IgD-negative memory B cell (primary cell): ENCODE data around the gene ILDR2. TPM values are rescaled to one million over a fixed set of nuclear protein-coding genes. Genes with fewer than 3 reads are reported as not detected.

Experiments used
- H3K27ac Mint-ChIP-seq, 3 donors: one replicate each; pipeline ENCODE4 v1.8.0; 2020 to 2022; ENCODE audit warnings: mild to moderate bottlenecking in 3 of 3, mixed read lengths in 3 of 3, moderate library complexity in 1 of 3
- H3K27me3 Mint-ChIP-seq: one replicate; pipeline ENCODE4 v1.8.0; 2021; ENCODE audit warnings: mixed read lengths
- H3K36me3 Mint-ChIP-seq: one replicate; pipeline ENCODE4 v1.8.0; 2020; ENCODE audit warnings: mild to moderate bottlenecking, mixed read lengths
- H3K4me1 Mint-ChIP-seq, 3 donors: one replicate each; pipeline ENCODE4 v1.8.0; 2020 to 2022; ENCODE audit warnings: mixed read lengths in 3 of 3, mild to moderate bottlenecking in 1 of 3
- H3K4me3 Mint-ChIP-seq, 4 donors: one replicate each; pipeline ENCODE4 v1.8.0; 2020 to 2022; ENCODE audit warnings: mild to moderate bottlenecking in 4 of 4, mixed read lengths in 4 of 4, moderate library complexity in 3 of 4
- H3K9me3 Mint-ChIP-seq, 3 donors: one replicate each; pipeline ENCODE4 v1.8.0; 2020 to 2021; ENCODE audit warnings: mixed read lengths in 3 of 3, mild to moderate bottlenecking in 1 of 3
- polyA plus RNA-seq: library from polyadenylated mRNA; unstranded; fragments of 300-500 nt; fragmentation: Illumina TruSeq; gene quantifications from one replicate; pipeline ENCODE4 v1.2.3, GENCODE V29; 2021

Gene ILDR2
- not detected for polyA plus RNA-seq

- peaks cover 38% of the 10 kb centered on the region for H3K27me3 Mint-ChIP-seq
- peak within 1 kb of the TSS; percentile 83 to 94 (median 88) for H3K4me3 Mint-ChIP-seq
- H3K4me1 Mint-ChIP-seq, result peaks cover 14 to 22% (median 20%) of the 10 kb centered on the region in 3 donors
- no peaks in the 10 kb centered on the region for H3K9me3 Mint-ChIP-seq
- H3K27ac Mint-ChIP-seq, result peak within 1 kb of the TSS in 1 of 3 donors; percentile 73
- H3K36me3 Mint-ChIP-seq, result peaks cover 2% of the 10 kb centered on the region
Measured at GRCh38 chr1:166975361-166976129, at the start of gene ILDR2. ILDR2 (minus strand) TSS chr1:166975540; CDS start chr1:166975268, 272 bp downstream.

GRCh38 chr1:167022384-167022783 is 47.0 kb upstream of the ILDR2 start:
- peaks cover 0 to 2% (median 0%) of the 10 kb centered on the region in 3 donors for H3K9me3 Mint-ChIP-seq

GRCh38 chr1:167016100-167016750 is 40.9 kb upstream of the ILDR2 start:
- no peak overlapping the region for H3K27ac Mint-ChIP-seq
- no peak overlapping the region for H3K4me3 Mint-ChIP-seq
- H3K4me1 Mint-ChIP-seq, result peaks cover 0 to 2% (median 0%) of the 10 kb centered on the region in 3 donors
- H3K9me3 Mint-ChIP-seq, result no peaks in the 10 kb centered on the region
- H3K36me3 Mint-ChIP-seq, result no peaks in the 10 kb centered on the region
- H3K27me3 Mint-ChIP-seq, result peaks cover 15% of the 10 kb centered on the region

More at GRCh38 chr1:167022384-167022783, 47.0 kb upstream of the ILDR2 start:
- H3K27ac Mint-ChIP-seq, result no peak overlapping the region
- H3K4me1 Mint-ChIP-seq, result no peaks in the 10 kb centered on the region
- H3K27me3 Mint-ChIP-seq, result peaks cover 12% of the 10 kb centered on the region
- no peak overlapping the region for H3K4me3 Mint-ChIP-seq
- H3K36me3 Mint-ChIP-seq, result peaks cover 3% of the 10 kb centered on the region

GRCh38 chr1:167013108-167013929 is 38.0 kb upstream of the ILDR2 start:
- Mint-ChIP-seq H3K27ac (no peak overlapping the region), H3K4me1 (peaks cover 0 to 2% (median 0%) of the 10 kb centered on the region in 3 donors), H3K9me3 (no peaks in the 10 kb centered on the region), H3K27me3 (peaks cover 20% of the 10 kb centered on the region), H3K36me3 (peaks cover 2% of the 10 kb centered on the region), H3K4me3 (no peak overlapping the region)

GRCh38 chr1:167012570-167012969 is 37.2 kb upstream of the ILDR2 start:
- Mint-ChIP-seq H3K4me1 (peaks cover 0 to 2% (median 0%) of the 10 kb centered on the region in 3 donors), H3K27ac (no peak overlapping the region), H3K36me3 (peaks cover 2% of the 10 kb centered on the region), H3K4me3 (no peak overlapping the region), H3K27me3 (peaks cover 20% of the 10 kb centered on the region), H3K9me3 (no peaks in the 10 kb centered on the region)

- Mint-ChIP-seq H3K4me3 (no peak overlapping the region), H3K9me3 (no peaks in the 10 kb centered on the region), H3K36me3 (peaks cover 2% of the 10 kb centered on the region), H3K27me3 (peaks cover 19% of the 10 kb centered on the region), H3K4me1 (peaks cover 0 to 2% (median 0%) of the 10 kb centered on the region in 3 donors), H3K27ac (no peak overlapping the region)
Measured at GRCh38 chr1:167011560-167012191, 36.3 kb upstream of the ILDR2 start.

- H3K9me3 Mint-ChIP-seq, result peaks cover 0 to 17% (median 3%) of the 10 kb centered on the region in 3 donors
- peaks cover 10% of the 10 kb centered on the region for H3K27me3 Mint-ChIP-seq
- H3K36me3 Mint-ChIP-seq, result peaks cover 4% of the 10 kb centered on the region
- no peak overlapping the region for H3K4me3 Mint-ChIP-seq
- no peak overlapping the region for H3K27ac Mint-ChIP-seq
- H3K4me1 Mint-ChIP-seq, result no peaks in the 10 kb centered on the region
Measured at GRCh38 chr1:167003711-167004110, 28.4 kb upstream of the ILDR2 start.

GRCh38 chr1:167002354-167002753 is 27.0 kb upstream of the ILDR2 start:
- Mint-ChIP-seq H3K27me3 (peaks cover 10% of the 10 kb centered on the region), H3K9me3 (peaks cover 0 to 17% (median 3%) of the 10 kb centered on the region in 3 donors), H3K27ac (no peak overlapping the region), H3K4me3 (no peak overlapping the region), H3K36me3 (peaks cover 4% of the 10 kb centered on the region), H3K4me1 (no peaks in the 10 kb centered on the region)

- no peak overlapping the region for H3K27ac Mint-ChIP-seq
- H3K9me3 Mint-ChIP-seq, result peaks cover 0 to 17% (median 3%) of the 10 kb centered on the region in 3 donors
- H3K4me3 Mint-ChIP-seq, result no peak overlapping the region
- no peaks in the 10 kb centered on the region for H3K4me1 Mint-ChIP-seq
- peaks cover 10% of the 10 kb centered on the region for H3K27me3 Mint-ChIP-seq
- H3K36me3 Mint-ChIP-seq, result peaks cover 4% of the 10 kb centered on the region
Measured at GRCh38 chr1:167000546-167000945, 25.2 kb upstream of the ILDR2 start.

GRCh38 chr1:166999500-167000055 is 24.2 kb upstream of the ILDR2 start:
- no peak overlapping the region for H3K4me3 Mint-ChIP-seq
- peaks cover 10% of the 10 kb centered on the region for H3K27me3 Mint-ChIP-seq
- H3K27ac Mint-ChIP-seq, result no peak overlapping the region
- H3K9me3 Mint-ChIP-seq, result peaks cover 0 to 17% (median 3%) of the 10 kb centered on the region in 3 donors
- peaks cover 4% of the 10 kb centered on the region for H3K36me3 Mint-ChIP-seq
- H3K4me1 Mint-ChIP-seq, result no peaks in the 10 kb centered on the region

GRCh38 chr1:166999075-166999474 is 23.7 kb upstream of the ILDR2 start:
- H3K4me3 Mint-ChIP-seq, result no peak overlapping the region
- H3K36me3 Mint-ChIP-seq, result peaks cover 4% of the 10 kb centered on the region
- no peak overlapping the region for H3K27ac Mint-ChIP-seq
- H3K9me3 Mint-ChIP-seq, result peaks cover 0 to 17% (median 3%) of the 10 kb centered on the region in 3 donors
- H3K4me1 Mint-ChIP-seq, result no peaks in the 10 kb centered on the region
- peaks cover 10% of the 10 kb centered on the region for H3K27me3 Mint-ChIP-seq

GRCh38 chr1:166988974-166989515 is 13.7 kb upstream of the ILDR2 start, which contains the start of gene MAEL:
MAEL (plus strand) TSS chr1:166989280; CDS start chr1:166989353, 73 bp downstream.
- no peak within 1 kb of the TSS for H3K4me3 Mint-ChIP-seq
- no peaks in the 10 kb centered on the region for H3K4me1 Mint-ChIP-seq
- peaks cover 8% of the 10 kb centered on the region for H3K27me3 Mint-ChIP-seq
- H3K36me3 Mint-ChIP-seq, result peaks cover 3% of the 10 kb centered on the region
- no peak within 1 kb of the TSS for H3K27ac Mint-ChIP-seq
- H3K9me3 Mint-ChIP-seq, result peaks cover 0 to 4% (median 3%) of the 10 kb centered on the region in 3 donors

GRCh38 chr1:166981589-166981988 is 6.2 kb upstream of the ILDR2 start:
- Mint-ChIP-seq H3K27ac (no peak overlapping the region), H3K4me3 (no peak overlapping the region), H3K4me1 (peaks cover 0 to 4% (median 0%) of the 10 kb centered on the region in 3 donors), H3K27me3 (peaks cover 6% of the 10 kb centered on the region), H3K36me3 (peaks cover 2% of the 10 kb centered on the region), H3K9me3 (peaks cover 0 to 4% (median 3%) of the 10 kb centered on the region in 3 donors)

GRCh38 chr1:166980818-166981217 is 5.5 kb upstream of the ILDR2 start:
- Mint-ChIP-seq H3K36me3 (no peaks in the 10 kb centered on the region), H3K27ac (no peak overlapping the region), H3K9me3 (peaks cover 0 to 2% (median under 1%) of the 10 kb centered on the region in 3 donors), H3K4me1 (peaks cover 5 to 11% (median 6%) of the 10 kb centered on the region in 3 donors), H3K27me3 (peaks cover 6% of the 10 kb centered on the region), H3K4me3 (no peak overlapping the region)
